Loucy (cell line): ENCODE results near the gene SLC19A1.
"Not testable (repeated sequence)": the region's sequence is repeated elsewhere in the genome, so short reads cannot be mapped to it uniquely, and the experiment has no call there.

Source experiments
- H2AFZ ChIP-seq: fragments of 200-600 bp; sonication (generic); 2 replicates; pipeline ENCODE4 v1.6.0; 2016; ENCODE audit warnings: antibody characterized with exemption, mild to moderate bottlenecking, low read length, moderate library complexity
- H3F3A ChIP-seq: fragments of 200-600 bp; 2 replicates; pipeline ENCODE4 v1.6.0; 2016; ENCODE audit warnings: antibody characterized with exemption, low read depth, mild to moderate bottlenecking
- H3K27me3 ChIP-seq: fragments of 200-600 bp; sonication (generic); 2 replicates; pipeline ENCODE4 v1.6.1; 2014; ENCODE audit warnings: low read length, mild to moderate bottlenecking; ENCODE audit not compliant: insufficient read depth, poor library complexity, severe bottlenecking
- H3K36me3 ChIP-seq: fragments of 200-600 bp; sonication (generic); 2 replicates; pipeline ENCODE4 v1.6.1; 2016; ENCODE audit warnings: low read length; ENCODE audit not compliant: insufficient read depth
- H3K4me1 ChIP-seq: fragments of 200-600 bp; sonication (generic); 2 replicates; pipeline ENCODE4 v1.5.1; 2014; ENCODE audit warnings: low read length, mild to moderate bottlenecking; ENCODE audit not compliant: insufficient read depth, poor library complexity, severe bottlenecking
- H3K4me2 ChIP-seq: fragments of 200-600 bp; sonication (generic); 2 replicates; pipeline ENCODE4 v1.6.0; 2014; ENCODE audit warnings: antibody characterized with exemption, low read length, low read depth, mild to moderate bottlenecking; ENCODE audit not compliant: poor library complexity, severe bottlenecking
- H3K4me3 ChIP-seq: fragments of 200-600 bp; sonication (generic); 2 replicates; pipeline ENCODE4 v1.5.1; 2014; ENCODE audit warnings: low read length, mild to moderate bottlenecking, mixed read lengths; ENCODE audit not compliant: poor library complexity, severe bottlenecking
- H3K79me2 ChIP-seq: fragments of 200-600 bp; sonication (generic); 2 replicates; pipeline ENCODE4 v1.6.1; 2014; ENCODE audit warnings: low read length; ENCODE audit not compliant: insufficient read depth
- H3K9ac ChIP-seq: fragments of 200-600 bp; sonication (generic); 2 replicates; pipeline ENCODE4 v1.6.0; 2014; ENCODE audit warnings: mild to moderate bottlenecking, low read depth, low read length, moderate library complexity; ENCODE audit not compliant: poor library complexity, severe bottlenecking
- H3K9me2 ChIP-seq: fragments of 200-600 bp; sonication (generic); replicated peaks from 2 replicates; pipeline ENCODE4 v1.6.1; 2016; ENCODE audit warnings: low read depth, low read length, mixed read lengths
- H3K9me3 ChIP-seq: fragments of 200-600 bp; sonication (generic); 2 replicates; pipeline ENCODE4 v1.6.1; 2014; ENCODE audit warnings: mild to moderate bottlenecking, antibody characterized with exemption, low read length, low read depth; ENCODE audit not compliant: insufficient read depth
- H4K20me1 ChIP-seq: fragments of 200-600 bp; sonication (generic); 2 replicates; pipeline ENCODE4 v1.6.0; 2014; ENCODE audit warnings: antibody characterized with exemption, low read length, mild to moderate bottlenecking; ENCODE audit not compliant: insufficient read depth, poor library complexity, severe bottlenecking
- EZH2phosphoT487 ChIP-seq: fragments of 200-600 bp; IDR thresholded peaks from 2 replicates; pipeline ENCODE4 v1.6.1; 2018; ENCODE audit warnings: antibody characterized with exemption, mild to moderate bottlenecking, moderate library complexity, borderline replicate concordance
- TF ChIP-seq, protein P1 (sequence below): fragments of 200-600 bp; sonication (generic); conservative IDR thresholded peaks from 2 replicates; pipeline ENCODE4 v1.5.1; 2014; ENCODE audit warnings: mild to moderate bottlenecking, antibody characterized with exemption, low read length

The SLC19A1 gene

DNA sequence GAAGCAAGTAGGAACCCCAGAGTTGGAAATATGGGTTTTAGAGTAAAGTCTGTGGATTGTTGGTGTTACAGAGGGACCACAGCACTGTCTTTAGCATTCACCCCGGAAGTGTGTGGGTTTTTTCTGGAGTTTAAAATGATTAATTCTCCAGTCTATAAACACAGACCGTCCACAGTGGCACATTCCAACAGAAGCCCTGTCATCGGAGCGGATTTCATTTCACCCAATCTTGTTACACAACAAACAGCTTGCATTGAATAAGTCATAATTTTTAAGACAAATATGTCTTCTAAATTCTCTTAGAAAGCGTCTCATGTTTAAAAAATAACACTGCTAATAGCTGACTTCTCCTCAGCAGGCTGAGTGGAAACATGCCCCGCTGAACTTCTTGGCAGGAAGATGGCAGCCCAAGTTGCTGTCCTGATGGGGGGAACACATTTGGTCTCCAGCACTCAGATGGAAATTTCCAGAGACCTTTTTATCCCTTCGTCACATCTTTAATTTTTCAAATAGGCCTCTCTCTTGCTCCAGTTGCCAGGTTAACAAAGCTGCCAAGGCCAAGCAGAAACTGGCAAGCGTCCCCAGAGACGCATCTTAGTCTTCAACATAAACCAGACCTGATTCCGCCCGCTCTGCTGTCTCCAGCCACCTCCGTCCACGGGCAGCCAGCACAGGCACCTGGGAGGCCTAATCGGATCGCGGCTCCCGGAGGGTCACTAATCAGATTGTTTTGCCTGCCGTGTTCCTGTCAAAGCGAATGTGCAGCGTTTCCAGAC is 28.8 kb upstream of the SLC19A1 start:
- no peak overlapping the region for H3K4me3 ChIP-seq
- H3K79me2 ChIP-seq = no peaks in the 10 kb centered on the region
- no peaks in the 10 kb centered on the region for H3F3A ChIP-seq
- H3K36me3 ChIP-seq = no peaks in the 10 kb centered on the region
- TF ChIP-seq EZH2phosphoT487 = no peak
- TF ChIP-seq, protein P1, sequence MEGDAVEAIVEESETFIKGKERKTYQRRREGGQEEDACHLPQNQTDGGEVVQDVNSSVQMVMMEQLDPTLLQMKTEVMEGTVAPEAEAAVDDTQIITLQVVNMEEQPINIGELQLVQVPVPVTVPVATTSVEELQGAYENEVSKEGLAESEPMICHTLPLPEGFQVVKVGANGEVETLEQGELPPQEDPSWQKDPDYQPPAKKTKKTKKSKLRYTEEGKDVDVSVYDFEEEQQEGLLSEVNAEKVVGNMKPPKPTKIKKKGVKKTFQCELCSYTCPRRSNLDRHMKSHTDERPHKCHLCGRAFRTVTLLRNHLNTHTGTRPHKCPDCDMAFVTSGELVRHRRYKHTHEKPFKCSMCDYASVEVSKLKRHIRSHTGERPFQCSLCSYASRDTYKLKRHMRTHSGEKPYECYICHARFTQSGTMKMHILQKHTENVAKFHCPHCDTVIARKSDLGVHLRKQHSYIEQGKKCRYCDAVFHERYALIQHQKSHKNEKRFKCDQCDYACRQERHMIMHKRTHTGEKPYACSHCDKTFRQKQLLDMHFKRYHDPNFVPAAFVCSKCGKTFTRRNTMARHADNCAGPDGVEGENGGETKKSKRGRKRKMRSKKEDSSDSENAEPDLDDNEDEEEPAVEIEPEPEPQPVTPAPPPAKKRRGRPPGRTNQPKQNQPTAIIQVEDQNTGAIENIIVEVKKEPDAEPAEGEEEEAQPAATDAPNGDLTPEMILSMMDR = no peak
- H3K9me2 ChIP-seq = no peaks in the 10 kb centered on the region
- H4K20me1 ChIP-seq = no peaks in the 10 kb centered on the region
- H3K9me3 ChIP-seq = no peaks in the 10 kb centered on the region
- no peak overlapping the region; the same call in 1 of the 2 replicates for H2AFZ ChIP-seq
- H3K4me2 ChIP-seq = no peak overlapping the region
- H3K4me1 ChIP-seq = no peaks in the 10 kb centered on the region
- no peak overlapping the region for H3K9ac ChIP-seq
- no peaks in the 10 kb centered on the region for H3K27me3 ChIP-seq

DNA sequence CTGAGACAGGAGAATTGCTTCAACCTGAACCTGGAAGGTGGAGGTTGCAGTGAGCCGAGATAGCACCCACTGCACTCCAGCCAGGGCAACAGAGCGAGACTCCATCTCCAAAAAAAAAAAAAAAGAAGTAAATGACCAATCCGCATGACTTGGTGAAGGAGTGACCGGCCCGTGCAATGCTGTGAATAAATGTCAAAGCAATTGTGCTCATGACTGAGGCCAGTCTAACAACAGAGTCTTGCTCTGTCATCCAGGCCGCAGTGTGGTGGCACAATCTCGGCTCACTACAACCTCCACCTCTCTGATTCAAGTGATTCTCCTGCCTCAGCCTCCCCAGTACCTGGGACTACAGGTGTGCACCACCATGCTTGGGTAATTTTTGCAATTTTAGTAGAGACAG is 27.8 kb upstream of the SLC19A1 start:
- H4K20me1 ChIP-seq = no peaks in the 10 kb centered on the region
- TF ChIP-seq, protein P1 = no peak
- no peak for TF ChIP-seq EZH2phosphoT487
- no peak overlapping the region for H3K4me3 ChIP-seq
- H2AFZ ChIP-seq = no peak overlapping the region
- no peaks in the 10 kb centered on the region for H3K79me2 ChIP-seq
- H3K36me3 ChIP-seq = no peaks in the 10 kb centered on the region
- H3F3A ChIP-seq = no peaks in the 10 kb centered on the region
- H3K4me2 ChIP-seq = no peak overlapping the region
- H3K27me3 ChIP-seq = no peaks in the 10 kb centered on the region
- no peak overlapping the region for H3K9ac ChIP-seq
- no peaks in the 10 kb centered on the region for H3K9me3 ChIP-seq
- no peaks in the 10 kb centered on the region for H3K4me1 ChIP-seq
- H3K9me2 ChIP-seq = no peaks in the 10 kb centered on the region

DNA sequence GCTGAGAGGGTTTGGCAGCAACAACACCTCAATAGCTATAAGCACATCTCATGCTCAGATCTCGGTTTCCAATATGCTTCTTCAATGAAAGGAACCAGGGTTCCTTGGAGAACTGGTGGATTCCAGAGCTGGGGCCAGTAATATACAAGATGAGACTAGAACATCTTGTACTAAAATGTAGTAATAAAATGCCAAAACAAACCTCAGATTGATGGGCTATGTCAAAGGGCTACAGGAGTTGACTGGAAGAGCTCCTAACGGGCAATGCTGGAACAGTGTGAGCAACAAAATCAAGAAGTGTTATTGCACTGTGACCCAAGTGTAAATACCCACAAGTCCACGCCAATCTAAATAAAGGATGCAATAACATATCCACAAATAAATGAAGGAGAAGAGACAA is 26.1 kb upstream of the SLC19A1 start:
- H3K27me3 ChIP-seq = no peaks in the 10 kb centered on the region
- no peak for TF ChIP-seq EZH2phosphoT487
- H3K9me2 ChIP-seq = no peaks in the 10 kb centered on the region

DNA sequence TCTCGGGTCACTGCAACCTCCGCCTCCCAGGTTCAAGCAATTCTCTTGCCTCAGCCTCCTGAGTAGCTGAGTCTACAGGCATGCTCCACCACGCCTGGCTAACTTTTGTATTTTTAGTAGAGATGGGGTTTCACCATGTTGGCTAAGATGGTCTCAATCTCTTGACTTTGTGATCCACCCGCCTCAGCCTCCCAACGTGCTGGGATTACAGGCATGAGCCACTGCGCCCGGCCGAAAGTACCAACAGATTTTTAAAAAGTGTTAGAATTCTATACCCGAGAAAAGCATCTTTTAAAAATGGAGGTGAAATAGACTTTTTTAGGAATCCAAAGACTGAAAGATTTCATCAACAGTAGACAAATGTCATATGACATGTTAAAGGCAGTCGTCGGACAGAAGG is 21.9 kb upstream of the SLC19A1 start:
- H3K9me3 ChIP-seq, H3K27me3 ChIP-seq, H4K20me1 ChIP-seq, H3F3A ChIP-seq, H3K4me2 ChIP-seq, H3K9me2 ChIP-seq, H3K9ac ChIP-seq, H2AFZ ChIP-seq, H3K36me3 ChIP-seq, H3K4me3 ChIP-seq, H3K4me1 ChIP-seq, H3K79me2 ChIP-seq: not testable (repeated sequence)

More for the DNA sequence above, 26.1 kb upstream of the SLC19A1 start:
- Histone ChIP-seq H3K9me3 (no peaks in the 10 kb centered on the region), H3K4me3 (no peak overlapping the region), H2AFZ (no peak overlapping the region), H3K4me1 (no peaks in the 10 kb centered on the region), H3K79me2 (no peaks in the 10 kb centered on the region), H3K9ac (no peak overlapping the region), H3K36me3 (no peaks in the 10 kb centered on the region), H3K4me2 (no peak overlapping the region), H4K20me1 (no peaks in the 10 kb centered on the region), H3F3A (no peaks in the 10 kb centered on the region)
